ENCODE measurements around the gene GAA. TPM values are rescaled to one million over a fixed set of nuclear protein-coding genes. Genes with fewer than 3 reads are reported as not detected.

GAA gene
- total RNA-seq, 1 experiment from 2014 or later = 131 TPM

DNA sequence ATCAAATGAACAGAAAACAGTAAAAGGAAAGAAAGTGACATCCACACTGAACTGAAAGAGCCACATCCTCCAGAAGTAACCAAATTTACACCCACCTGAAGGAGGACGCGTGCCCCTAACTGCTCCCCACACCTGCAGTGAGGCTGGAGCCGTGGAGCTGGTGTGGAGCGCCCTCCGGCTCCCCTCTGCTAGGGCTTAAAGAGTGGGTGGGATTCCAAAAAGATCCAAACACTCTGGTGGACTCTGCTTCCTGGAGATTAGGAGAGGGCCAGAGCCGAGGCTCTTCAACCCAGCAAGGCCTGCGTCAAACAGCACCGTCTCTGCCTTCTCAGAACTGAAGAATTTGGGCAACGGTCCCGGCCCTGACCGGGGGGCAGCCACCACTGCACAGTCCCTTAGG, 49.7 kb upstream of the GAA start:
- H3K4me1 ChIP-seq (ENCODE audit: control insufficient read depth in 1 of 2, insufficient read depth in 2 of 2, low read length in 2 of 2) = no peaks in the 10 kb centered on the region
- no TSS peak for BruUV-seq (replicated peaks)
- H3K79me2 ChIP-seq (ENCODE audit: insufficient read depth, low read length) = no peaks in the 10 kb centered on the region
- intact Hi-C loops (cut with micrococcal nuclease) = no loop called here
- ChIA-PET POLR2A (no interaction called here), CTCF (no interaction called here), RAD21 (ENCODE audit: low non-redundant PET in 1 of 2, low total read pairs in 2 of 2, uncharacterized antibody in 2 of 2, unreplicated experiment in 2 of 2) (no interaction called here)
- H3K9ac ChIP-seq (ENCODE audit: low read length) = no peak overlapping the region
- no peaks in the 10 kb centered on the region for H4K20me1 ChIP-seq (ENCODE audit: insufficient read depth)
- no peak overlapping the region for H2AFZ ChIP-seq (ENCODE audit: low read depth, low read length, poor library complexity, severe bottlenecking)
- no peaks in the 10 kb centered on the region for H3K9me2 ChIP-seq (ENCODE audit: insufficient read depth)
- no peaks in the 10 kb centered on the region for H3K27me3 ChIP-seq (ENCODE audit: insufficient read depth, low read length)
- no peaks in the 10 kb centered on the region for H3K9me3 ChIP-seq (ENCODE audit: control insufficient read depth in 1 of 2, insufficient read depth in 1 of 2, low read depth in 1 of 2, low read length in 2 of 2)
- H3K36me3 ChIP-seq (ENCODE audit: control insufficient read depth in 1 of 2, insufficient read depth in 2 of 2, low read length in 2 of 2) = no peaks in the 10 kb centered on the region
- no peak overlapping the region for H3K27ac ChIP-seq (ENCODE audit: low read depth, low read length)
- no peak for DNase-seq (ENCODE audit: low read depth, low spot score)
- no peak overlapping the region for H3K4me3 ChIP-seq (replicated peaks in 1 of 2; ENCODE audit: low read depth in 1 of 2, low read length in 2 of 2)
- no peak overlapping the region for H3K4me2 ChIP-seq (ENCODE audit: low read length)
- ATAC-seq = no peak
- TF ChIP-seq, protein P1, sequence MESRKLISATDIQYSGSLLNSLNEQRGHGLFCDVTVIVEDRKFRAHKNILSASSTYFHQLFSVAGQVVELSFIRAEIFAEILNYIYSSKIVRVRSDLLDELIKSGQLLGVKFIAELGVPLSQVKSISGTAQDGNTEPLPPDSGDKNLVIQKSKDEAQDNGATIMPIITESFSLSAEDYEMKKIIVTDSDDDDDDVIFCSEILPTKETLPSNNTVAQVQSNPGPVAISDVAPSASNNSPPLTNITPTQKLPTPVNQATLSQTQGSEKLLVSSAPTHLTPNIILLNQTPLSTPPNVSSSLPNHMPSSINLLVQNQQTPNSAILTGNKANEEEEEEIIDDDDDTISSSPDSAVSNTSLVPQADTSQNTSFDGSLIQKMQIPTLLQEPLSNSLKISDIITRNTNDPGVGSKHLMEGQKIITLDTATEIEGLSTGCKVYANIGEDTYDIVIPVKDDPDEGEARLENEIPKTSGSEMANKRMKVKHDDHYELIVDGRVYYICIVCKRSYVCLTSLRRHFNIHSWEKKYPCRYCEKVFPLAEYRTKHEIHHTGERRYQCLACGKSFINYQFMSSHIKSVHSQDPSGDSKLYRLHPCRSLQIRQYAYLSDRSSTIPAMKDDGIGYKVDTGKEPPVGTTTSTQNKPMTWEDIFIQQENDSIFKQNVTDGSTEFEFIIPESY (IDR thresholded peaks at IDR 0.05; ENCODE audit: extremely low read depth, insufficient replicate concordance, low read length) = no peak
- TF ChIP-seq SP1 (IDR thresholded peaks at IDR 0.05; ENCODE audit: low read depth) = no peak
- TF ChIP-seq TCF7L2 (IDR thresholded peaks at IDR 0.05; ENCODE audit: borderline replicate concordance, extremely low read depth, insufficient read depth, insufficient read length) = no peak
- TF ChIP-seq FOSL1 (IDR thresholded peaks at IDR 0.05; ENCODE audit: low read depth) = no peak
- no peak for TF ChIP-seq RAD21 (IDR thresholded peaks at IDR 0.05; ENCODE audit: low read depth)
- TF ChIP-seq EZH2 (IDR thresholded peaks at IDR 0.05) = no peak
- TF ChIP-seq, protein P2, sequence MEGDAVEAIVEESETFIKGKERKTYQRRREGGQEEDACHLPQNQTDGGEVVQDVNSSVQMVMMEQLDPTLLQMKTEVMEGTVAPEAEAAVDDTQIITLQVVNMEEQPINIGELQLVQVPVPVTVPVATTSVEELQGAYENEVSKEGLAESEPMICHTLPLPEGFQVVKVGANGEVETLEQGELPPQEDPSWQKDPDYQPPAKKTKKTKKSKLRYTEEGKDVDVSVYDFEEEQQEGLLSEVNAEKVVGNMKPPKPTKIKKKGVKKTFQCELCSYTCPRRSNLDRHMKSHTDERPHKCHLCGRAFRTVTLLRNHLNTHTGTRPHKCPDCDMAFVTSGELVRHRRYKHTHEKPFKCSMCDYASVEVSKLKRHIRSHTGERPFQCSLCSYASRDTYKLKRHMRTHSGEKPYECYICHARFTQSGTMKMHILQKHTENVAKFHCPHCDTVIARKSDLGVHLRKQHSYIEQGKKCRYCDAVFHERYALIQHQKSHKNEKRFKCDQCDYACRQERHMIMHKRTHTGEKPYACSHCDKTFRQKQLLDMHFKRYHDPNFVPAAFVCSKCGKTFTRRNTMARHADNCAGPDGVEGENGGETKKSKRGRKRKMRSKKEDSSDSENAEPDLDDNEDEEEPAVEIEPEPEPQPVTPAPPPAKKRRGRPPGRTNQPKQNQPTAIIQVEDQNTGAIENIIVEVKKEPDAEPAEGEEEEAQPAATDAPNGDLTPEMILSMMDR (IDR thresholded peaks at IDR 0.05 in 2 of 3, conservative IDR thresholded peaks at IDR 0.05 in 1 of 3; ENCODE audit: borderline replicate concordance in 1 of 3, insufficient read depth in 1 of 3, low read depth in 2 of 3, low read length in 2 of 3) = no peak
- TF ChIP-seq POLR2A (IDR thresholded peaks at IDR 0.05; ENCODE audit: borderline replicate concordance, extremely low read depth, insufficient read depth, insufficient read length) = no peak
- TF ChIP-seq, protein P3, sequence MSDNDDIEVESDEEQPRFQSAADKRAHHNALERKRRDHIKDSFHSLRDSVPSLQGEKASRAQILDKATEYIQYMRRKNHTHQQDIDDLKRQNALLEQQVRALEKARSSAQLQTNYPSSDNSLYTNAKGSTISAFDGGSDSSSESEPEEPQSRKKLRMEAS (IDR thresholded peaks at IDR 0.05) = no peak
- no peak for TF ChIP-seq POLR2AphosphoS5 (IDR thresholded peaks at IDR 0.05; ENCODE audit: low read depth, low read length)
- no peak for TF ChIP-seq ELF1 (IDR thresholded peaks at IDR 0.05; ENCODE audit: borderline replicate concordance, low read depth)
- TF ChIP-seq SIN3A (IDR thresholded peaks at IDR 0.05; ENCODE audit: low read depth) = no peak
- TF ChIP-seq EZH2phosphoT487 (IDR thresholded peaks at IDR 0.05; ENCODE audit: borderline replicate concordance) = no peak
- TF ChIP-seq CBX3 (IDR thresholded peaks at IDR 0.05; ENCODE audit: low read depth) = no peak
- TF ChIP-seq ZFX (IDR thresholded peaks at IDR 0.05) = no peak
- no peak for TF ChIP-seq REST (IDR thresholded peaks at IDR 0.05; ENCODE audit: low read depth)
- no peak for TF ChIP-seq CEBPB (IDR thresholded peaks at IDR 0.05; ENCODE audit: low read depth)
- TF ChIP-seq, protein P4, sequence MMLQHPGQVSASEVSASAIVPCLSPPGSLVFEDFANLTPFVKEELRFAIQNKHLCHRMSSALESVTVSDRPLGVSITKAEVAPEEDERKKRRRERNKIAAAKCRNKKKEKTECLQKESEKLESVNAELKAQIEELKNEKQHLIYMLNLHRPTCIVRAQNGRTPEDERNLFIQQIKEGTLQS (IDR thresholded peaks at IDR 0.05) = no peak

Data from HCT116 (cell line).